Endothelial cell of umbilical vein (primary cell): Measurements from ENCODE around the gene TNPO3. TPM values are rescaled to one million over a fixed set of nuclear protein-coding genes. Genes with fewer than 3 reads are reported as not detected.

Experiments
- BruUV-seq: library from RNA; stranded (reverse); fragments of 400-500 nt; replicated peaks from 2 replicates; lab custom pipeline; 2021; lab: Mats Ljungman, UMichigan
- CTCF ChIA-PET: fragments of 300-600, 350-600 bp; sonication (Branson Sonifier 250); formaldehyde crosslinking; loops from one replicate; lab custom pipeline; 2021; ENCODE audit warnings: antibody characterized with exemption, inconsistent platforms; lab: Charles Lee
- POLR2A ChIA-PET: fragments of 300-600, 350-600 bp; sonication (Branson Sonifier 250); formaldehyde crosslinking; loops from one replicate; lab custom pipeline; 2021; ENCODE audit warnings: antibody characterized with exemption, inconsistent platforms; lab: Charles Lee
- DNase-seq: peaks from one replicate; pipeline ENCODE4 v3.0.0-alpha.2; 2011; ENCODE audit warnings: low read depth, low spot score
- FAIRE-seq: peaks from 2 replicates; lab custom pipeline; 2011; peaks lifted over from hg19 to GRCh38; lab: Jason Lieb, UNC
- H2AFZ ChIP-seq: 2 replicates; pipeline ENCODE4 v1.6.0; 2012; ENCODE audit warnings: low read depth, low read length, control low read depth, inconsistent platforms
- H3K27ac ChIP-seq: 2 replicates; pipeline ENCODE4 v1.5.1; 2011; ENCODE audit warnings: low read depth, mild to moderate bottlenecking, control low read depth, low read length, moderate library complexity; ENCODE audit not compliant: insufficient read depth
- H3K27me3 ChIP-seq, 2 experiments: 2 replicates each; pipeline versions ENCODE4 v1.6.0 to v1.6.1; 2011; ENCODE audit warnings: low read length in 2 of 2, mixed read lengths in 1 of 2; ENCODE audit not compliant: control insufficient read depth in 2 of 2, insufficient read depth in 2 of 2
- H3K36me3 ChIP-seq, 2 experiments: 2 replicates in 1 of 2; 3 replicates in 1 of 2; pipeline ENCODE4 v1.5.1; 2011; ENCODE audit warnings: low read length in 2 of 2, mild to moderate bottlenecking in 1 of 2, moderate library complexity in 1 of 2; ENCODE audit not compliant: control insufficient read depth in 2 of 2, insufficient read depth in 2 of 2; ENCODE audit errors: extremely low read depth in 1 of 2
- H3K4me1 ChIP-seq: 3 replicates; pipeline ENCODE4 v1.5.1; 2011; ENCODE audit warnings: mild to moderate bottlenecking, low read length; ENCODE audit not compliant: control insufficient read depth, insufficient read depth; ENCODE audit errors: extremely low read depth
- H3K4me2 ChIP-seq: 2 replicates; pipeline ENCODE4 v1.6.1; 2011; ENCODE audit warnings: low read length, control low read depth, mixed read lengths; ENCODE audit not compliant: insufficient read depth
- H3K4me3 ChIP-seq, 3 experiments: fragments of 200-600 bp in 1 of 3; sonication (generic), shearing (Covaris generic) in 1 of 3; replicated peaks in 1 of 3; 2 replicates each; pipeline ENCODE4 v1.5.1; 2011 to 2016; ENCODE audit warnings: control low read depth in 3 of 3, low read length in 3 of 3, mild to moderate bottlenecking in 2 of 3, inconsistent platforms in 1 of 3, low read depth in 1 of 3, moderate library complexity in 1 of 3; ENCODE audit not compliant: insufficient read depth in 1 of 3
- H3K79me2 ChIP-seq: 2 replicates; pipeline ENCODE4 v1.6.0; 2012; ENCODE audit warnings: low read length, inconsistent platforms; ENCODE audit not compliant: control insufficient read depth, insufficient read depth
- H3K9ac ChIP-seq: replicated peaks from 2 replicates; pipeline ENCODE3; 2011; ENCODE audit warnings: low read length, control low read depth; ENCODE audit not compliant: insufficient read depth; ENCODE audit errors: extremely low read depth
- H3K9me1 ChIP-seq: replicated peaks from 3 replicates; pipeline ENCODE4 v1.6.0; 2011; ENCODE audit warnings: mild to moderate bottlenecking, low read length; ENCODE audit not compliant: control insufficient read depth, insufficient read depth; ENCODE audit errors: extremely low read depth
- H3K9me3 ChIP-seq: replicated peaks from 2 replicates; pipeline ENCODE4 v1.5.1; 2012; ENCODE audit warnings: low read length, inconsistent platforms; ENCODE audit not compliant: control insufficient read depth, insufficient read depth
- H4K20me1 ChIP-seq: replicated peaks from 2 replicates; pipeline ENCODE3; 2011; ENCODE audit warnings: mild to moderate bottlenecking, low read length; ENCODE audit not compliant: control insufficient read depth, insufficient read depth; ENCODE audit errors: extremely low read depth
- CTCF ChIP-seq, 2 donors: IDR thresholded peaks; 1 replicate in 1 of 2; 2 replicates in 1 of 2; pipeline ENCODE4 v1.5.1; 2011; ENCODE audit warnings: low read length in 2 of 2, mild to moderate bottlenecking in 2 of 2, moderate library complexity in 2 of 2, control low read depth in 1 of 2, inconsistent platforms in 1 of 2, low read depth in 1 of 2; ENCODE audit not compliant: insufficient read depth in 1 of 2; ENCODE audit errors: extremely low read depth in 1 of 2
- FOS ChIP-seq: IDR thresholded peaks from 2 replicates; pipeline ENCODE4 v1.6.1; 2011; ENCODE audit warnings: mild to moderate bottlenecking, low read length, moderate library complexity, borderline replicate concordance; ENCODE audit not compliant: insufficient read depth
- GATA2 ChIP-seq: IDR thresholded peaks from 2 replicates; pipeline ENCODE4 v1.7.0; 2011; ENCODE audit warnings: low read depth, mild to moderate bottlenecking, moderate library complexity, mixed read lengths, low read length; ENCODE audit not compliant: insufficient read length, insufficient read depth
- POLR2A ChIP-seq: IDR thresholded peaks from 2 replicates; pipeline ENCODE4 v1.6.1; 2012; ENCODE audit warnings: low read depth, mild to moderate bottlenecking, control low read depth, low read length
- dilution Hi-C: fragments of 300-500 bp; cut with MboI; formaldehyde crosslinking; loops from one replicate; pipeline ENCODE4 v1.15.0; 2019; ENCODE audit warnings: low sequenced_read_pairs; ENCODE audit not compliant: extremely low pct_ligation_motif_present
- intact Hi-C: fragments of 100-400 bp; cut with micrococcal nuclease; formaldehyde crosslinking; loops from one replicate; pipeline ENCODE4 v1.10.0; 2022
- polyA plus RNA-seq, 4 experiments: library from polyadenylated mRNA; depleted of rRNA in 3 of 4; stranded (reverse) in 3 of 4; unstranded in 1 of 4; fragments of >200 nt; gene quantifications; 2 replicates each; pipeline versions ENCODE4 v1.2.1 to v1.2.3, GENCODE V29; 2011 to 2012; ENCODE audit warnings: missing spikeins in 1 of 4
- total RNA-seq: library from RNA; stranded (reverse); gene quantifications from 2 replicates; pipeline ENCODE4 v1.2.3, GENCODE V29; 2021

Gene TNPO3
- total and polyA plus RNA-seq, 2 donors (not counting 3 experiments of a cell fraction or from before 2014, with no cell fraction given), result 29.0 to 46.9 TPM

DNA sequence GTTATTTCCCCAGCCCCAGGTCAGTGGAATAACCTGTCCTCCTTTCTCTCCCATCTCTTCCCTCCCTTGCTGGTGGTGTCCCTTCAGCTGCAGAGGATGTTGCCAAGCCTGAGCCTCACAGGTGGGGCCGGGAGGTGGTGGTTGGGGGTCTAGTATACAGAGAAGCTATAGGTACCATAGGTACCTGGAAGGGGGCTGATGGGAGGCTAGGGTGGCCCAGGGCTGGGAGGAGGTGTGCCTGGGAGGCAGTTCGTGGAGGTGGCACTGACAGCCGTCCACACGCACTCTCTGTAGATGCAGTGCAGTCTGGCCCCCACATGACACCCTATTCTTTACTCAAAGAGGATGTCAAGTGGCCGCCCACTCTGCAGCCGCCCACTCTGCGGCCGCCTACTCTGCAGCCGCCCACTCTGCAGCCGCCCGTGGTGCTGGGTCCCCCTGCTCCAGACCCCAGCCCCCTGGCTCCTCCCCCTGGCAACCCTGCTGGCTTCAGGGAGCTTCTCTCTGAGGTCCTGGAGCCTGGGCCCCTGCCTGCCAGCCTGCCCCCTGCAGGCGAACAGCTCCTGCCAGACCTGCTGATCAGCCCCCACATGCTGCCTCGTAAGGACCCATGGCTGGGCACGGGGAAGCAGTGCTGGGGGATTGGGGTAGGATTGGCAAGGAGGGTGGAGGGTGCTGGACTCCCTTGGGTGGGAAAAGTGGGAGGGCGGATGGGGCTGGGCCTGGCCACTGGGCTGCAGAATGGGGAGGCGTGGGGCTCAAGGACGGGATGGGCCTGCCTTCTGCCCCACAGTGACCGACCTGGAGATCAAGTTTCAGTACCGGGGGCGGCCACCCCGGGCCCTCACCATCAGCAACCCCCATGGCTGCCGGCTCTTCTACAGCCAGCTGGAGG, 107.7 kb downstream of the TNPO3 start:
- ChIA-PET CTCF (interaction anchor here (0.9 to 1.3 kb wide), 4 partner anchors 25 to 105 kb away, joined by 3 to 6 read pairs (median 4); no protein-coding TSS in a partner anchor), POLR2A (no interaction called here)
- dilution Hi-C loops, result no loop called here

More for the DNA sequence above, 107.7 kb downstream of the TNPO3 start:
- Histone ChIP-seq H2AFZ (no peak overlapping the region), H3K9me1 (no peaks in the 10 kb centered on the region), H3K4me3 (no peak overlapping the region), H3K9ac (no peak overlapping the region), H3K4me2 (no peak overlapping the region), H3K4me1 (no peaks in the 10 kb centered on the region), H3K36me3 (peaks cover 2% of the 10 kb centered on the region in 2 experiments), H3K27ac (no peak overlapping the region), H3K79me2 (no peaks in the 10 kb centered on the region), H3K27me3 (no peaks in the 10 kb centered on the region), H3K9me3 (no peaks in the 10 kb centered on the region), H4K20me1 (no peaks in the 10 kb centered on the region)
- intact Hi-C loops, result loop anchor here (1.0 kb wide), 1 partner anchor 43 kb away; no protein-coding TSS in a partner anchor
- no peak for DNase-seq
- BruUV-seq, result no TSS peak
- TF ChIP-seq POLR2A (no peak), GATA2 (no peak), CTCF (IDR thresholded peaks at IDR 0.05; ENCODE audit: extremely low read depth in 1 of 2, insufficient read depth in 1 of 2, low read depth in 1 of 2, low read length in 2 of 2) (peak in 1 of 2 donors; percentile 10), FOS (no peak)
- no peak for FAIRE-seq
